ENCODE data around the gene MMP20. TPM values are rescaled to one million over a fixed set of nuclear protein-coding genes. Genes with fewer than 3 reads are reported as not detected.

The MMP20 gene
- total and polyA plus RNA-seq, 2 of the 13 experiments (the other 11 are each of a cell fraction or from before 2014, with no cell fraction given): 0.05 TPM; not detected in 1

- TF ChIP-seq RFX3 (CRISPR knock-in tag; IDR thresholded peaks at IDR 0.05) (no peak), MAFK (conservative IDR thresholded peaks at IDR 0.05 in 1 of 2, IDR thresholded peaks at IDR 0.05 in 1 of 2; ENCODE audit: low read length in 2 of 2) (peak; percentile 44 to 48; a peak in 3 of 4 replicates)
Observed at GRCh38 chr11:102564110-102564509, 61.0 kb downstream of the MMP20 start (continued).

- Histone ChIP-seq H3K36me3 (replicated peaks in 1 of 2; ENCODE audit: control insufficient read depth in 1 of 2, insufficient read depth in 2 of 2, low read length in 2 of 2) (no peaks in the 10 kb centered on the region), H3K4me3 (replicated peaks in 1 of 3; ENCODE audit: insufficient read depth in 1 of 3, low read depth in 2 of 3, low read length in 3 of 3) (no peak overlapping the region), H3K79me2 (ENCODE audit: insufficient read depth, low read length) (no peaks in the 10 kb centered on the region), H3K4me2 (ENCODE audit: low read depth, low read length) (no peak overlapping the region), H3K27ac (ENCODE audit: extremely low read length, insufficient read depth, low read length) (no peak overlapping the region), H3K4me1 (ENCODE audit: insufficient read depth, low read length) (no peaks in the 10 kb centered on the region), H3K9me3 (ENCODE audit: low read length) (no peaks in the 10 kb centered on the region), H2AFZ (ENCODE audit: low read length) (no peak overlapping the region), H3K27me3 (ENCODE audit: control insufficient read depth in 1 of 2, insufficient read depth in 2 of 2, low read length in 2 of 2) (no peaks in the 10 kb centered on the region), H4K20me1 (ENCODE audit: insufficient read depth, low read length) (no peaks in the 10 kb centered on the region), H3K9ac (ENCODE audit: insufficient read depth, low read depth, low read length) (no peak overlapping the region)
- DNase-seq (ENCODE audit: low spot score): no peak
- ATAC-seq: no peak
- in situ Hi-C loops (cut with HindIII; ENCODE audit: extremely low pct_ligation_motif_present, low pct_unique_long_range_greater_than_20kb): no loop called here
- BruUV-seq (replicated peaks): no TSS peak
- ChIA-PET CTCF (ENCODE audit: low intra/inter-chr PET ratio, low total read pairs) (no interaction called here), POLR2A (no interaction called here)
- FAIRE-seq: no peak
- intact Hi-C loops (cut with micrococcal nuclease; ENCODE audit: unreplicated experiment): no loop called here
- TF ChIP-seq ZNF580 (CRISPR knock-in tag; IDR thresholded peaks at IDR 0.05; ENCODE audit: borderline replicate concordance, low read depth): no peak
- no peak for TF ChIP-seq ZNF275 (CRISPR knock-in tag; IDR thresholded peaks at IDR 0.05; ENCODE audit: borderline replicate concordance)
- no peak for TF ChIP-seq GFI1 (CRISPR knock-in tag; IDR thresholded peaks at IDR 0.05; ENCODE audit: borderline replicate concordance)
- TF ChIP-seq ZNF12 (CRISPR knock-in tag; IDR thresholded peaks at IDR 0.05): no peak
- TF ChIP-seq SPEN (CRISPR knock-in tag; IDR thresholded peaks at IDR 0.05; ENCODE audit: low read depth): no peak
- TF ChIP-seq NFIC (IDR thresholded peaks at IDR 0.05; ENCODE audit: low read length): no peak
- TF ChIP-seq DRAP1 (CRISPR knock-in tag; IDR thresholded peaks at IDR 0.05): no peak
- no peak for TF ChIP-seq SMARCC2 (IDR thresholded peaks at IDR 0.05)
- no peak for TF ChIP-seq GPBP1L1 (CRISPR knock-in tag; IDR thresholded peaks at IDR 0.05)
- no peak for TF ChIP-seq ZNF577 (CRISPR knock-in tag; IDR thresholded peaks at IDR 0.05; ENCODE audit: borderline replicate concordance, low read depth)
- TF ChIP-seq ZNF574 (CRISPR knock-in tag; IDR thresholded peaks at IDR 0.05): no peak
- no peak for TF ChIP-seq ZNF33B (CRISPR knock-in tag; IDR thresholded peaks at IDR 0.05)
- no peak for TF ChIP-seq PLSCR1 (CRISPR knock-in tag; IDR thresholded peaks at IDR 0.05; ENCODE audit: borderline replicate concordance)
- no peak for TF ChIP-seq SNRNP70 (IDR thresholded peaks at IDR 0.05; ENCODE audit: low read depth, low read length)
Observed at GRCh38 chr11:102561636-102562035, 63.5 kb downstream of the MMP20 start.

Measured in HepG2 (cell line).